ENCODE results near the gene SREBF2.
"Not testable (repeated sequence)": the region's sequence is repeated elsewhere in the genome, so short reads cannot be mapped to it uniquely, and the experiment has no call there.

DNA sequence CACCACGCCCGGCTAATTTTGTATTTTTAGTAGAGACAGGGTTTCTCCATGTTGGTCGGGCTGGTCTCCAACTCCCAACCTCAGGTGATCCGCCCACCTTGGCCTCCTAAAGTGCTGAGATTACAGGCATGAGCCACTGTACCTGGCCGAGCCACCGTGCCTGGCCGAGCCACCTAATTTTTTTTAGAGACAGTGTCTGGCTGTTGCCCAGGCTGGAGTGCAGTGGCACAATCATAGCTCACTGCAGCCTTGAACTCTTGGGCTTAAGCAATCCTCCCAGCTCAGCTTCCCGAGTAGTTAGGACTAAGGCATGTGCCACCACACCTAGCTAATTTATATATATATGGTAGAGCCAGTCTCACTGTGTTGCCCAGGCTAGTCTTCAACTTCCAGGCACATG, 2.6 kb downstream of the SREBF2 start:
- not testable (repeated sequence) for TF ChIP-seq POLR2AphosphoS5 (IDR thresholded peaks at IDR 0.05)
- TF ChIP-seq, protein P1, sequence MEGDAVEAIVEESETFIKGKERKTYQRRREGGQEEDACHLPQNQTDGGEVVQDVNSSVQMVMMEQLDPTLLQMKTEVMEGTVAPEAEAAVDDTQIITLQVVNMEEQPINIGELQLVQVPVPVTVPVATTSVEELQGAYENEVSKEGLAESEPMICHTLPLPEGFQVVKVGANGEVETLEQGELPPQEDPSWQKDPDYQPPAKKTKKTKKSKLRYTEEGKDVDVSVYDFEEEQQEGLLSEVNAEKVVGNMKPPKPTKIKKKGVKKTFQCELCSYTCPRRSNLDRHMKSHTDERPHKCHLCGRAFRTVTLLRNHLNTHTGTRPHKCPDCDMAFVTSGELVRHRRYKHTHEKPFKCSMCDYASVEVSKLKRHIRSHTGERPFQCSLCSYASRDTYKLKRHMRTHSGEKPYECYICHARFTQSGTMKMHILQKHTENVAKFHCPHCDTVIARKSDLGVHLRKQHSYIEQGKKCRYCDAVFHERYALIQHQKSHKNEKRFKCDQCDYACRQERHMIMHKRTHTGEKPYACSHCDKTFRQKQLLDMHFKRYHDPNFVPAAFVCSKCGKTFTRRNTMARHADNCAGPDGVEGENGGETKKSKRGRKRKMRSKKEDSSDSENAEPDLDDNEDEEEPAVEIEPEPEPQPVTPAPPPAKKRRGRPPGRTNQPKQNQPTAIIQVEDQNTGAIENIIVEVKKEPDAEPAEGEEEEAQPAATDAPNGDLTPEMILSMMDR (IDR thresholded peaks at IDR 0.05) = not testable (repeated sequence)
